GM12878 (cell line): ENCODE measurements around the gene SOST. TPM values are rescaled to one million over a fixed set of nuclear protein-coding genes. Genes with fewer than 3 reads are reported as not detected.
A peak's percentile ranks its signal among the peaks of the same experiment; 100 is the strongest.

ENCODE experiments used
- ATAC-seq: fragments of 200-7000 bp; cut with Tn5 transposase; 3 replicates; pipeline ENCODE4 v1.9.1; 2020; ENCODE audit warnings: mild to moderate bottlenecking, moderate library complexity
- BruUV-seq: library from RNA; stranded (reverse); fragments of 400-500 nt; replicated peaks from 2 replicates; lab custom pipeline; 2021; lab: Mats Ljungman, UMichigan
- CTCF ChIA-PET: fragments of 300-600 bp; sonication (Branson Sonifier 250); formaldehyde crosslinking; extraction: SDS; loops from one replicate; lab custom pipeline; 2021; ENCODE audit warnings: inconsistent platforms; lab: Yijun Ruan, JAX
- POLR2A ChIA-PET: fragments of 350-600 bp; formaldehyde crosslinking; extraction: SDS; loops from one replicate; lab custom pipeline; 2021; ENCODE audit warnings: inconsistent platforms; lab: Charles Lee
- RAD21 ChIA-PET: fragments of 300-600 bp; sonication (Branson Sonifier 250); formaldehyde crosslinking; loops from one replicate; lab custom pipeline; 2023; ENCODE audit warnings: antibody characterized with exemption; ENCODE audit not compliant: unreplicated experiment; lab: Charles Lee
- SMC1A ChIA-PET: fragments of 300-600 bp; sonication (Branson Sonifier 250); formaldehyde crosslinking; loops from one replicate; lab custom pipeline; 2023; ENCODE audit not compliant: unreplicated experiment, uncharacterized antibody; lab: Charles Lee
- DNase-seq: peaks from one replicate; pipeline ENCODE4 v3.0.0-alpha.2; 2011; ENCODE audit warnings: low read depth, low spot score
- FAIRE-seq: peaks from 3 replicates; lab custom pipeline; 2011; peaks lifted over from hg19 to GRCh38; lab: Jason Lieb, UNC
- H2AFZ ChIP-seq: 2 replicates; pipeline ENCODE4 v1.6.0; 2011; ENCODE audit warnings: low read depth, low read length, control low read depth; ENCODE audit not compliant: control insufficient read depth
- H3K27ac ChIP-seq: 2 replicates; pipeline ENCODE4 v1.5.1; 2011; ENCODE audit warnings: control low read depth; ENCODE audit not compliant: control insufficient read depth, insufficient read depth
- H3K27me3 ChIP-seq, 2 experiments: replicated peaks in 1 of 2; 2 replicates each; pipeline versions ENCODE4 v1.6.0 to v1.6.1; 2011; ENCODE audit warnings: low read length in 1 of 2; ENCODE audit not compliant: control insufficient read depth in 2 of 2, insufficient read depth in 2 of 2
- H3K36me3 ChIP-seq, 2 experiments: 2 replicates each; pipeline ENCODE4 v1.5.1; 2011; ENCODE audit warnings: low read length in 1 of 2; ENCODE audit not compliant: control insufficient read depth in 2 of 2, insufficient read depth in 2 of 2
- H3K4me1 ChIP-seq: 2 replicates; pipeline ENCODE4 v1.6.1; 2011; ENCODE audit warnings: mild to moderate bottlenecking, low read length, moderate library complexity, mixed read lengths; ENCODE audit not compliant: control insufficient read depth, insufficient read depth
- H3K4me2 ChIP-seq: 2 replicates; pipeline ENCODE4 v1.6.0; 2011; ENCODE audit warnings: control low read depth; ENCODE audit not compliant: control insufficient read depth, insufficient read depth
- H3K4me3 ChIP-seq: fragments of 200-600 bp; sonication (generic); 2 replicates; pipeline ENCODE4 v1.5.1; 2016
- H3K79me2 ChIP-seq: 2 replicates; pipeline ENCODE4 v1.6.0; 2011; ENCODE audit warnings: low read length; ENCODE audit not compliant: control insufficient read depth, insufficient read depth
- H3K9ac ChIP-seq: 2 replicates; pipeline ENCODE4 v1.8.0; 2011; ENCODE audit warnings: low read length, control low read depth, mixed read lengths; ENCODE audit not compliant: control insufficient read depth, insufficient read depth
- H3K9me3 ChIP-seq: replicated peaks from 3 replicates; pipeline ENCODE4 v1.5.1; 2011; ENCODE audit warnings: mild to moderate bottlenecking, low read length; ENCODE audit not compliant: control insufficient read depth, insufficient read depth
- H4K20me1 ChIP-seq: 2 replicates; pipeline ENCODE4 v1.6.0; 2011; ENCODE audit not compliant: control insufficient read depth, insufficient read depth
- BACH1 ChIP-seq: fragments of 450-650 bp; IDR thresholded peaks from 2 replicates; pipeline ENCODE4 v1.6.1; 2017; ENCODE audit warnings: mild to moderate bottlenecking, borderline replicate concordance
- HDAC6 ChIP-seq: fragments of 200-600 bp; sonication (generic); IDR thresholded peaks from one replicate; pipeline ENCODE4 v1.8.0; 2017; ENCODE audit warnings: antibody characterized with exemption; ENCODE audit not compliant: unreplicated experiment
- IKZF2 ChIP-seq, 2 experiments: fragments of 450-650 bp; IDR thresholded peaks; 2 replicates each; pipeline ENCODE4 v1.6.1; 2017; ENCODE audit warnings: mild to moderate bottlenecking in 2 of 2, moderate library complexity in 2 of 2
- MAX ChIP-seq: IDR thresholded peaks from 2 replicates; pipeline ENCODE4 v1.6.1; 2012; ENCODE audit warnings: low read depth, low read length, improper control_type of control experiment
- MYC ChIP-seq: IDR thresholded peaks from 2 replicates; pipeline ENCODE4 v1.6.1; 2011; ENCODE audit warnings: mild to moderate bottlenecking, low read length, moderate library complexity, inconsistent platforms; ENCODE audit not compliant: insufficient read depth, insufficient replicate concordance, insufficient read length, severe bottlenecking
- POLR2AphosphoS2 ChIP-seq: IDR thresholded peaks from 2 replicates; pipeline ENCODE4 v1.6.1; 2011; ENCODE audit warnings: low read depth, mild to moderate bottlenecking, low read length, improper control_type of control experiment, moderate library complexity
- POLR2AphosphoS5 ChIP-seq: IDR thresholded peaks from 2 replicates; pipeline ENCODE4 v1.6.1; 2011; ENCODE audit warnings: mild to moderate bottlenecking, low read length, inconsistent platforms
- WGBS: methylation state at CpG from one replicate; pipeline ENCODE4 v1.1.6; 2016; ENCODE audit warnings: low lambda C conversion rate; ENCODE audit not compliant: insufficient replicate concordance, insufficient coverage; ENCODE audit errors: missing lambda C conversion rate; 5-methylcytosine and 5-hydroxymethylcytosine counted together
- in situ Hi-C: fragments of 300-500 bp; cut with MboI; formaldehyde crosslinking; loops from 9 replicates; pipeline ENCODE4 v1.14.3; 2018; ENCODE audit warnings: mixed read lengths
- intact Hi-C: fragments of 100-400 bp; cut with micrococcal nuclease; formaldehyde crosslinking; loops from one replicate; pipeline ENCODE4 v1.14.2; 2022; ENCODE audit not compliant: unreplicated experiment
- polyA plus RNA-seq, 11 experiments: library from polyadenylated mRNA; depleted of rRNA in 4 of 11; unstranded in 6 of 11; stranded (reverse) in 5 of 11; fragments of >200 nt; fragmentation: Nextera tagmentation in 4 of 11; fragmentation: Illumina TruSeq in 1 of 11; extraction: Ambion mirVana in 4 of 11; extraction: Trizol in 1 of 11; gene quantifications; 1 replicate in 1 of 11; 2 replicates in 10 of 11; pipeline versions ENCODE4 v1.2.1 to v1.2.3, GENCODE V29; 2011 to 2016; ENCODE audit warnings: inconsistent platforms in 2 of 11, missing spikeins in 2 of 11, low read depth in 1 of 11
- total RNA-seq, 4 experiments: library from RNA; depleted of rRNA in 3 of 4; stranded (reverse); fragments of >200 nt in 3 of 4; fragmentation: Illumina TruSeq in 1 of 4; extraction: Trizol in 1 of 4; gene quantifications; 2 replicates each; pipeline versions ENCODE4 v1.2.1 to v1.2.3, GENCODE V29; 2013 to 2021

Gene SOST
- total and polyA plus RNA-seq, 10 of the 15 experiments (the other 5 are each of a cell fraction or from before 2014, with no cell fraction given) = not detected

DNA sequence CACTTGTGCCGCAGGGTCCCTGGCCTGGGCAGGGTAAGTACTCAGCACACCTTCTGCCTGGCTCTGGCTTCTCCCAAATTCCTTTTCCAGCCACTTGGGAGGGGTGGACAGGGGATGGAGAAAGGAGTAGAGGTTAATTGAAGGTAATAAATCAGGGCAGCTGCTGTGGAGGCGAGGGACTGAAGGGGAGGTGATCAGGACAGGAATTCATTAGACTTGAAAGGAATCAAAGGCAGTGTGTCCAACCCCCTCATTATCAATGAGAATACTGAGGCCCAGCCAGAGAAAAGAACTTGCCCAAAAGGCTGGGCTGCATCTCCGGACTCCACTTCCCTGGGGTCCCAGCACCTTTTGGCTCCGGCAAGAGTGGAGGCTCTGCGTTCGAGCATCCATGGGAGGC lies 2.4 kb downstream of the SOST start:
- ChIA-PET CTCF (interaction anchor here (1.1 to 14.6 kb wide), 5 partner anchors 11 to 179 kb away, joined by 3 to 515 read pairs (median 5); no protein-coding TSS in a partner anchor), RAD21 (interaction anchor here (11.0 kb wide), 1 partner anchor 60 kb away, joined by 171 read pairs; no protein-coding TSS in a partner anchor), SMC1A (interaction anchor here (0.9 to 2.5 kb wide), 4 partner anchors 41 to 179 kb away, joined by 3 to 11 read pairs (median 4); no protein-coding TSS in a partner anchor), POLR2A (interaction anchor here (0.6 kb wide), 1 partner anchor 1616 kb away, joined by 3 read pairs; no protein-coding TSS in a partner anchor)
- WGBS = 34% methylated on average over 6 of the region's 6 CpGs
- no peak for DNase-seq
- Histone ChIP-seq H3K27me3 (peaks cover 5 to 6% of the 10 kb centered on the region in 2 experiments), H3K79me2 (no peaks in the 10 kb centered on the region), H3K4me1 (no peaks in the 10 kb centered on the region), H3K4me2 (no peak overlapping the region), H3K4me3 (no peak overlapping the region), H4K20me1 (no peaks in the 10 kb centered on the region), H3K9ac (no peak overlapping the region), H3K9me3 (no peaks in the 10 kb centered on the region), H3K27ac (no peak overlapping the region), H3K36me3 (no peaks in the 10 kb centered on the region), H2AFZ (no peak overlapping the region)
- FAIRE-seq = no peak
- intact Hi-C loops = no loop called here
- ATAC-seq = no peak
- no TSS peak for BruUV-seq
- in situ Hi-C loops = no loop called here
- TF ChIP-seq POLR2AphosphoS5 (no peak), BACH1 (no peak), POLR2AphosphoS2 (no peak), MYC (no peak), IKZF2 (IDR thresholded peaks at IDR 0.05) (no peak)

GRCh38 chr17:43755389-43755875 lies 3.2 kb downstream of the SOST start:
- no TSS peak for BruUV-seq
- Histone ChIP-seq H3K9ac (no peak overlapping the region), H3K79me2 (no peaks in the 10 kb centered on the region)
- FAIRE-seq = no peak
- ChIA-PET CTCF (interaction anchor here (1.2 to 14.6 kb wide), 4 partner anchors 11 to 71 kb away, joined by 3 to 515 read pairs (median 14); no protein-coding TSS in a partner anchor), SMC1A (interaction anchor here (1.1 to 1.4 kb wide), 2 partner anchors 61 to 81 kb away, joined by 3 to 5 read pairs; no protein-coding TSS in a partner anchor), RAD21 (interaction anchor here (11.0 kb wide), 1 partner anchor 59 kb away, joined by 171 read pairs; no protein-coding TSS in a partner anchor)
- TF ChIP-seq MAX (no peak), HDAC6 (peak; percentile 65)
- TF ChIP-seq, all 136 proteins: peak for 1
- DNase-seq (no peak), ATAC-seq (no peak)
- WGBS = 52% methylated on average over 26 of the region's 60 CpGs
- H3K4me2 ChIP-seq = no peak overlapping the region
- peaks cover 5 to 6% of the 10 kb centered on the region in 2 experiments for H3K27me3 ChIP-seq
- POLR2A ChIA-PET = no interaction called here
- in situ Hi-C loops = no loop called here
- no peak overlapping the region for H2AFZ ChIP-seq
- intact Hi-C loops = no loop called here
- H3K4me3 ChIP-seq = no peak overlapping the region
- H4K20me1 ChIP-seq = no peaks in the 10 kb centered on the region
- H3K4me1 ChIP-seq = no peaks in the 10 kb centered on the region
- H3K9me3 ChIP-seq = no peaks in the 10 kb centered on the region
- no peak overlapping the region for H3K27ac ChIP-seq
- H3K36me3 ChIP-seq = no peaks in the 10 kb centered on the region
